Upper lobe of left lung (tissue), 4 donors: ENCODE measurements around the gene GAL3ST2.

Source experiments
- EP300 ChIP-seq, 4 donors: sonication (generic); formaldehyde crosslinking; IDR thresholded peaks; one replicate each; pipeline ENCODE4 v1.5.1; 2017; ENCODE audit warnings: antibody characterized with exemption in 4 of 4, control low read depth in 2 of 4
- TF ChIP-seq, protein P1 (sequence below), 6 experiments: fragments of 450-650 bp in 4 of 6; fragments of 200-600 bp in 2 of 6; sonication (generic) in 2 of 6; IDR thresholded peaks; one replicate each; pipeline ENCODE4 v1.5.1; 2016 to 2019; ENCODE audit warnings: antibody characterized with exemption in 6 of 6

DNA sequence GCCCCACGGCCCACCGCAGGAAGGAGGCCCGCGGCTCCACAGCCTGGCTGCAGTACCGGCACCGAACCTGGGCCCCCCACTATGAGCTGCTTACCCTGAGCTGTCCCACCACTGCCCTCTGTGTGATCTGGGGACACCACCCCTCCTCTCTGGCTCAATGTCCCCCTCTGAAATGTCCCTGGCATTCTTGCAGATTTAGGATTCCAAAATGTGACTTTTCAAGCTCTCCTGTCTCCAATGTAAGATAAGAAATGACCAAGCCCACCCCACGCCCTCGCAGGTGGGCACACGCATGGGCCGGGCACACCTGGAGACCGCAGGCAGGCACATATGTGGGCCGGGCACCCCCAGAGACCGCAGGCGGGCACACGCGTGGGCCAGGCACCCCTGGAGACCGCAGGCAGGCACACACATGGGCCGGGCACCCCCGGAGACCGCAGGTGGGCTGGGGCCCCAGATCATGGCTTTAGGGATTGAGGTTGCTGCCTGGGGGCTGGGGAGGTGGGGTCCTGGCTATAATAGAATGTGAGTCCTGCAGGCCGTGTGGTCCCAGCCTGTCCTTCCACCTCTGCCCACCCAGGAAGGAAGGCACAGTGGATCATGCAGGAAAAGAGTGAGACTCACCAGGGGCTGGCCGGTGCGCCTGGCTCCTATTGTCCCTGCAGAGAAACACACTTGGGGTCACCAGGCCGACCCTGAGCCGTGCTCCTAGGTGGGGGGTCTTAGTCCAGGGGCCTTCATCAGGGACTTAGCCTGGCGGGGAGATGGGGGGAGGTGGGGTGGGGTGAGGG is 74.9 kb downstream of the GAL3ST2 start:
- TF ChIP-seq, protein P1, sequence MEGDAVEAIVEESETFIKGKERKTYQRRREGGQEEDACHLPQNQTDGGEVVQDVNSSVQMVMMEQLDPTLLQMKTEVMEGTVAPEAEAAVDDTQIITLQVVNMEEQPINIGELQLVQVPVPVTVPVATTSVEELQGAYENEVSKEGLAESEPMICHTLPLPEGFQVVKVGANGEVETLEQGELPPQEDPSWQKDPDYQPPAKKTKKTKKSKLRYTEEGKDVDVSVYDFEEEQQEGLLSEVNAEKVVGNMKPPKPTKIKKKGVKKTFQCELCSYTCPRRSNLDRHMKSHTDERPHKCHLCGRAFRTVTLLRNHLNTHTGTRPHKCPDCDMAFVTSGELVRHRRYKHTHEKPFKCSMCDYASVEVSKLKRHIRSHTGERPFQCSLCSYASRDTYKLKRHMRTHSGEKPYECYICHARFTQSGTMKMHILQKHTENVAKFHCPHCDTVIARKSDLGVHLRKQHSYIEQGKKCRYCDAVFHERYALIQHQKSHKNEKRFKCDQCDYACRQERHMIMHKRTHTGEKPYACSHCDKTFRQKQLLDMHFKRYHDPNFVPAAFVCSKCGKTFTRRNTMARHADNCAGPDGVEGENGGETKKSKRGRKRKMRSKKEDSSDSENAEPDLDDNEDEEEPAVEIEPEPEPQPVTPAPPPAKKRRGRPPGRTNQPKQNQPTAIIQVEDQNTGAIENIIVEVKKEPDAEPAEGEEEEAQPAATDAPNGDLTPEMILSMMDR (IDR thresholded peaks at IDR 0.05): no peak
- TF ChIP-seq EP300 (IDR thresholded peaks at IDR 0.05): no peak
